Astrocyte (in vitro differentiated cells and primary cell): Measurements from ENCODE around the gene GPRASP2. TPM values are rescaled to one million over a fixed set of nuclear protein-coding genes. Genes with fewer than 3 reads are reported as not detected.
A peak's percentile ranks its signal among the peaks of the same experiment; 100 is the strongest.
"Not testable (repeated sequence)": the region's sequence is repeated elsewhere in the genome, so short reads cannot be mapped to it uniquely, and the experiment has no call there.

ENCODE experiments used
- DNase-seq: peaks from one replicate; pipeline ENCODE4 v3.0.0-alpha.2; 2010; ENCODE audit warnings: low read depth
- FAIRE-seq: peaks from 2 replicates; lab custom pipeline; 2011; peaks lifted over from hg19 to GRCh38; lab: Jason Lieb, UNC
- H2AFZ ChIP-seq: 2 replicates; pipeline ENCODE4 v1.6.0; 2012; ENCODE audit warnings: low read depth, low read length, inconsistent platforms
- H3K27ac ChIP-seq: 2 replicates; pipeline ENCODE4 v1.5.1; 2011; ENCODE audit warnings: low read depth, low read length, inconsistent platforms
- H3K27me3 ChIP-seq: 2 replicates; pipeline ENCODE4 v1.6.0; 2011; ENCODE audit warnings: low read length, inconsistent platforms; ENCODE audit not compliant: insufficient read depth
- H3K36me3 ChIP-seq: 2 replicates; pipeline ENCODE4 v1.5.1; 2011; ENCODE audit warnings: low read length, inconsistent platforms; ENCODE audit not compliant: insufficient read depth
- H3K4me1 ChIP-seq: 2 replicates; pipeline ENCODE4 v1.5.1; 2011; ENCODE audit warnings: low read length, inconsistent platforms; ENCODE audit not compliant: insufficient read depth
- H3K4me2 ChIP-seq: 2 replicates; pipeline ENCODE4 v1.6.0; 2012; ENCODE audit warnings: low read length, inconsistent platforms
- H3K4me3 ChIP-seq: 2 replicates; pipeline ENCODE4 v1.5.1; 2011; ENCODE audit warnings: low read depth, mild to moderate bottlenecking, low read length, inconsistent platforms; ENCODE audit not compliant: insufficient read depth
- H3K79me2 ChIP-seq: 2 replicates; pipeline ENCODE4 v1.6.0; 2012; ENCODE audit warnings: mild to moderate bottlenecking, low read length, inconsistent platforms; ENCODE audit not compliant: insufficient read depth
- H3K9ac ChIP-seq: 2 replicates; pipeline ENCODE4 v1.6.0; 2012; ENCODE audit warnings: mild to moderate bottlenecking, low read length, inconsistent platforms
- H3K9me3 ChIP-seq: 2 replicates; pipeline ENCODE4 v1.5.1; 2012; ENCODE audit warnings: low read depth, mild to moderate bottlenecking, low read length, inconsistent platforms; ENCODE audit not compliant: insufficient read depth
- H4K20me1 ChIP-seq: 2 replicates; pipeline ENCODE4 v1.6.0; 2012; ENCODE audit warnings: low read length, inconsistent platforms; ENCODE audit not compliant: insufficient read depth
- H3K27ac Mint-ChIP-seq: one replicate; pipeline ENCODE4 v1.8.0; 2021; ENCODE audit warnings: mild to moderate bottlenecking, mixed read lengths; ENCODE audit not compliant: unreplicated experiment
- H3K27me3 Mint-ChIP-seq: one replicate; pipeline ENCODE4 v1.8.0; 2021; ENCODE audit warnings: low read depth, mixed read lengths; ENCODE audit not compliant: unreplicated experiment
- H3K36me3 Mint-ChIP-seq: one replicate; pipeline ENCODE4 v1.8.0; 2021; ENCODE audit warnings: low read depth, mixed read lengths; ENCODE audit not compliant: unreplicated experiment
- H3K4me1 Mint-ChIP-seq: one replicate; pipeline ENCODE4 v1.8.0; 2021; ENCODE audit warnings: low read depth, mixed read lengths; ENCODE audit not compliant: unreplicated experiment
- H3K4me3 Mint-ChIP-seq: one replicate; pipeline ENCODE4 v1.8.0; 2021; ENCODE audit warnings: mild to moderate bottlenecking, moderate library complexity, mixed read lengths; ENCODE audit not compliant: unreplicated experiment
- H3K9me3 Mint-ChIP-seq: one replicate; pipeline ENCODE4 v1.8.0; 2021; ENCODE audit warnings: mild to moderate bottlenecking, mixed read lengths; ENCODE audit not compliant: unreplicated experiment
- EZH2 ChIP-seq: IDR thresholded peaks from 2 replicates; pipeline ENCODE4 v1.6.1; 2012; ENCODE audit warnings: mild to moderate bottlenecking, low read length, inconsistent platforms; ENCODE audit not compliant: insufficient read depth
- total RNA-seq: library from RNA; stranded (reverse); gene quantifications from 2 replicates; pipeline ENCODE4 v1.2.1, GENCODE V29; 2021
- TF ChIP-seq, protein P1 (sequence below): IDR thresholded peaks from 2 replicates; pipeline ENCODE4 v1.5.1; 2011; ENCODE audit warnings: low read depth, mild to moderate bottlenecking, inconsistent platforms, low read length, moderate library complexity; ENCODE audit not compliant: insufficient read depth

The GPRASP2 gene
- total RNA-seq, 1 donor from 2014 or later: 10.1 TPM

DNA sequence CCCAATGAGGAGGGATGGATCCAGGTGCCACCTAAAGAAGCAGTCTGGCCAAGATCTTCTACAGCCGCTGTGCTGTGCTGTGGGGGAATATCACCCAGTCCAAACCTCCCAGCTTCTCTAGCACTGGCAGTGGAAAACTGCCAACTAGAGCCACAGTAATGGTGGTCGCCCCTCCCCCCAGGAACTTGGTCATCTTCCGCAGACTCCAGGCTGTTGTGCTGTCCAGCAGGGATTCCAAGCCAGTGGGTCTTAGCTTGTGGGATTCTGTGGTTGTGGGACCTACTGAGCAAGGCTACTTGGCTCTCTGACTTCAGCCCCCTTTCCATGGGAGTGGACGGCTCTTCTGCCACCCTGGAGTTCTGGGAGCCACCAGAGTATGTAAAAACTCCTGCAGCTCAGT is 42.7 kb upstream of the GPRASP2 start:
- H4K20me1 ChIP-seq: no peaks in the 10 kb centered on the region
- H3K9me3 ChIP-seq: no peaks in the 10 kb centered on the region
- no peak overlapping the region for H3K4me3 ChIP-seq
- no peak overlapping the region for H3K9ac ChIP-seq
- H3K4me2 ChIP-seq: no peak overlapping the region
- Mint-ChIP-seq H3K4me1 (no peaks in the 10 kb centered on the region), H3K4me3 (no peak overlapping the region), H3K9me3 (peaks cover 5% of the 10 kb centered on the region), H3K36me3 (peaks cover 2% of the 10 kb centered on the region), H3K27me3 (no peaks in the 10 kb centered on the region), H3K27ac (no peak overlapping the region)
- no peaks in the 10 kb centered on the region for H3K27me3 ChIP-seq
- no peak for DNase-seq
- no peaks in the 10 kb centered on the region for H3K79me2 ChIP-seq
- H2AFZ ChIP-seq: no peak overlapping the region
- no peaks in the 10 kb centered on the region for H3K36me3 ChIP-seq
- TF ChIP-seq, protein P1, sequence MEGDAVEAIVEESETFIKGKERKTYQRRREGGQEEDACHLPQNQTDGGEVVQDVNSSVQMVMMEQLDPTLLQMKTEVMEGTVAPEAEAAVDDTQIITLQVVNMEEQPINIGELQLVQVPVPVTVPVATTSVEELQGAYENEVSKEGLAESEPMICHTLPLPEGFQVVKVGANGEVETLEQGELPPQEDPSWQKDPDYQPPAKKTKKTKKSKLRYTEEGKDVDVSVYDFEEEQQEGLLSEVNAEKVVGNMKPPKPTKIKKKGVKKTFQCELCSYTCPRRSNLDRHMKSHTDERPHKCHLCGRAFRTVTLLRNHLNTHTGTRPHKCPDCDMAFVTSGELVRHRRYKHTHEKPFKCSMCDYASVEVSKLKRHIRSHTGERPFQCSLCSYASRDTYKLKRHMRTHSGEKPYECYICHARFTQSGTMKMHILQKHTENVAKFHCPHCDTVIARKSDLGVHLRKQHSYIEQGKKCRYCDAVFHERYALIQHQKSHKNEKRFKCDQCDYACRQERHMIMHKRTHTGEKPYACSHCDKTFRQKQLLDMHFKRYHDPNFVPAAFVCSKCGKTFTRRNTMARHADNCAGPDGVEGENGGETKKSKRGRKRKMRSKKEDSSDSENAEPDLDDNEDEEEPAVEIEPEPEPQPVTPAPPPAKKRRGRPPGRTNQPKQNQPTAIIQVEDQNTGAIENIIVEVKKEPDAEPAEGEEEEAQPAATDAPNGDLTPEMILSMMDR: no peak
- no peak for TF ChIP-seq EZH2
- peaks cover 2% of the 10 kb centered on the region for H3K4me1 ChIP-seq
- H3K27ac ChIP-seq: no peak overlapping the region
- no peak for FAIRE-seq

DNA sequence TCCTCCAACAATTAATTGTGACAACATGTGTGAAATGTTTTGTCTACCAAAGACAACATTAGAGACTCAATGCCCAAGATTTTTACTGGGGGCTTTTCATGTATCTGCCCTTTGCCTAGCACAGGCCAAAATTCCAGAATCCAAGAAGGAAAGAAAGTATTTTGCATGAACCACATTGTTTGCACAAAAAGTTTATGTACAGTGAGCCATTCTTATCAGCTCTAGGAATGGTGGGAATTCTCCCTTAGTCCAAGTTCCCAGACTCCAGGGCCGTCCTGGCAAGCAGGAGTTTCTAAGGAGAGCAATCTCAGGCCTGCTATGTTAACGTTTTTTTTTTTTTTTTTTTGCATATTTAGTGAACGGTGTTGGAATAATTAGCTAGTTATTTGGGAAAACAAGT is 39.4 kb upstream of the GPRASP2 start:
- DNase-seq (peak; percentile 73), FAIRE-seq (peak; percentile 5)
- H3K9me3 ChIP-seq: no peaks in the 10 kb centered on the region
- H3K9ac ChIP-seq: peak overlapping the region; percentile 50
- Mint-ChIP-seq H3K27me3 (no peaks in the 10 kb centered on the region), H3K9me3 (peaks cover 3% of the 10 kb centered on the region), H3K4me1 (no peaks in the 10 kb centered on the region), H3K4me3 (no peak overlapping the region), H3K36me3 (no peaks in the 10 kb centered on the region), H3K27ac (peak overlapping the region; percentile 75)
- no peaks in the 10 kb centered on the region for H3K27me3 ChIP-seq
- no peaks in the 10 kb centered on the region for H3K79me2 ChIP-seq
- TF ChIP-seq EZH2: no peak
- TF ChIP-seq, protein P1: no peak
- H3K4me1 ChIP-seq: peaks cover 2% of the 10 kb centered on the region
- no peaks in the 10 kb centered on the region for H3K36me3 ChIP-seq
- peak overlapping the region; percentile 52 for H3K27ac ChIP-seq
- H3K4me3 ChIP-seq: no peak overlapping the region
- no peaks in the 10 kb centered on the region for H4K20me1 ChIP-seq
- no peak overlapping the region for H2AFZ ChIP-seq
- peak overlapping the region; percentile 19 for H3K4me2 ChIP-seq

DNA sequence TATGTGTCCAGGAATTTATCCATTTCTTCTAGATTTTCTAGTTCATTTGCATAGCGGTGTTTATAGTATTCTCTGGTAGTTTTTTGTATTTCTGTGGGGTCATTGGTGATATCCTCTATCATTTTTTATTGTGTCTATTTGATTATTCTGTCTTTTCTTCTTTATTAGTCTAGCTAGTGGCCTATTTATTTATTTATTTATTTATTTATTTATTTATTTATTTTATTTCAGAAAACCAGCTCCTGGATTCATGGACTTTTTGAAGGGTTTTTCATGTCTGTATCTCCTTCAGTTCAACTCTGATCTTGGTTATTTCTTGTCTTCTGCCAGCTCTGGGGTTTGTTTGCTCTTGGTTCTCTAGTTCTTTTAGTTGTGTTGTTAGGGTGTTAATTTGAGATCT is 34.8 kb upstream of the GPRASP2 start:
- H3K4me3 ChIP-seq, H3K27ac Mint-ChIP-seq, H3K4me2 ChIP-seq, H3K36me3 ChIP-seq, DNase-seq, H3K36me3 Mint-ChIP-seq, H3K79me2 ChIP-seq, H3K4me3 Mint-ChIP-seq, H3K9ac ChIP-seq, H3K27me3 ChIP-seq, H3K27me3 Mint-ChIP-seq, H3K4me1 ChIP-seq, H4K20me1 ChIP-seq, H3K9me3 Mint-ChIP-seq, H3K27ac ChIP-seq, H3K9me3 ChIP-seq, H3K4me1 Mint-ChIP-seq, FAIRE-seq, H2AFZ ChIP-seq: not testable (repeated sequence)
